ENCODE data around the gene XRCC5.
A peak's percentile ranks its signal among the peaks of the same experiment; 100 is the strongest.

Gene XRCC5

DNA sequence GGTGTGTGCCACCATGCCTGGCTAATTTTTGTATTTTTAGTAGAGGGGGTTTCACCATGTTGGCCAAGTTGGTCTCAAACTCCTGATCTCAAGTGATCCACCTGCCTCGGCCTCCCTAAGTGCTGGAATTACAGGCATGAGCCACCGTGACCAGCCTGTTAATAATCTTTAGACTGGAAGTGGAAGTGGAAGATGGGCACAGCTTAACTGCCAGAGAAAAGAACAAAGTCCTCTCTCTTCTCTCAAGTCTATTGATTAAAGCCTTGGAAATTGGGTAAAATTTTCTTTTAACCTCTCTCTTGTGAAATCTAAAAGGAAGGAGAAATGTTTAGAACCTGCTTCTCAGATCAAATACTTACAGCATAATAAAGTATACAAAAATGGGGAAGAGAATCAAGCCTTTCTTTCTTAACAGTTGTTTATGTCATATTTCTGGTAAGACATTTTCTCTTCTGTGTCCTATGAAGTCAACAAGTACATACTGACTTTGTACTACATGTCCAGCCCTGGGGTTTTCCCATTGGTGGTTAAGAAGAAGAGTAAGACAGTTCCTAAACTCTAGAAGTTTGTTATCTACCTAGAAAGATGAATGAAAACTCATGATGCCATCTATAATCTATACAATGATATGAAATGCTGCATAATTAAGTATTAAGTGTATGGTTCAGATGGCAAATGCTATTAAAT, 22.8 kb upstream of the XRCC5 start:
- DNase-seq = no peak

DNA sequence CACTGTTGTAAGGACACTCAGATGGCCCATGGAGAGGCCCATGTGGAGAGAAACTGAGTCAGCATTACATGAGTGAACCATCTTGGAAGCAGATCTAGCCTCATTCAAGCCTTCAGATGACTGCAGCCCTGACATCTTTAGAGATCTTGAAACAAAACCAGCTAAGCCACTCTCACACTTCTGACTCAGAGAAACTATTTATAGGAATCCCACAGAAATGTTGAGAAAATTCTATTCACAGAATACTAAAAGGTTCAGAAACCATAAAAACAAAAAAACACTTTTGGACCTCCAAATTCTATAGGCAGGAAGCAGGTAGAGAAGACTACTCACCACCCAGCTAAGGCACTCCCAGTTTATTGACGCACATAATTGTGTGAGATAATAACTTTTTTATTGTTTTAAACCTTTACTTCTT, 18.8 kb upstream of the XRCC5 start:
- no peak for DNase-seq

DNA sequence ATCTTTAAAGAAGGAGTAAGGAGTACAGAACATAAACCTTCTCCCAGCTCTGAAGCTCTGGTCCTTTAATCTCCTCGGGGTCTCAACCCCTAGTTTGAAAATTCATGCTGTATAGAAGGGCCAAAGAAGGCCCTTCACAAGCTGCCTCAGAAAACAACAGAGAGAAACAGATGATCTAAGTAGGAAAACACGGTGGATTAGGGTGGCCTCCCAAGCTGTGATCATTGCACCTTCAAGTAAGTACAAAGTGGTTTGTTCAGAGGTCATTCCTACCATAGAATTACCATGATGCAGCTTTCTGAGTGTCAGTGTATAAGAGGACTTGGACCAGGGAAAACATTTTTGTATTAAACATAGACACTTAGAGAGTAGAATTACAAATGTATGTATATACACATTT, 16.5 kb upstream of the XRCC5 start:
- no peak for DNase-seq

DNA sequence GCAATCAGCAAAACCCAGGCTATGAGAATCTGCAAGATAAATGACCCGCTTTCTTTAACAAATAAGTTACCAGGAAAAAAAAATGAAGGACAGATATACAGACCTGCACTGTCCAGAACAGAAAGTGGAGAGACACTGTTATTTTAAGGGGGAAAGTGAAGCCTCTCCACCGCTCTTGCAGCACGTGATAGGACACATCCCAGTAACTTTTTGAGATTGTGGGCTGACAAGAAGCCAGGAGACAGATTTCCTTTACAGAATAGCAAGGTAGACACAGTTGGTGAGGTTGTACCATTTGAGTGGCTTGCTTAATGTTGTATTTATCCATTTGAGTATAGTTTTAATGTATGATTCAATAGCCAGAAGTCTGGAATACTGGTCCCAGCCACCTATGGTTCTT, 14.4 kb upstream of the XRCC5 start:
- DNase-seq = no peak

DNA sequence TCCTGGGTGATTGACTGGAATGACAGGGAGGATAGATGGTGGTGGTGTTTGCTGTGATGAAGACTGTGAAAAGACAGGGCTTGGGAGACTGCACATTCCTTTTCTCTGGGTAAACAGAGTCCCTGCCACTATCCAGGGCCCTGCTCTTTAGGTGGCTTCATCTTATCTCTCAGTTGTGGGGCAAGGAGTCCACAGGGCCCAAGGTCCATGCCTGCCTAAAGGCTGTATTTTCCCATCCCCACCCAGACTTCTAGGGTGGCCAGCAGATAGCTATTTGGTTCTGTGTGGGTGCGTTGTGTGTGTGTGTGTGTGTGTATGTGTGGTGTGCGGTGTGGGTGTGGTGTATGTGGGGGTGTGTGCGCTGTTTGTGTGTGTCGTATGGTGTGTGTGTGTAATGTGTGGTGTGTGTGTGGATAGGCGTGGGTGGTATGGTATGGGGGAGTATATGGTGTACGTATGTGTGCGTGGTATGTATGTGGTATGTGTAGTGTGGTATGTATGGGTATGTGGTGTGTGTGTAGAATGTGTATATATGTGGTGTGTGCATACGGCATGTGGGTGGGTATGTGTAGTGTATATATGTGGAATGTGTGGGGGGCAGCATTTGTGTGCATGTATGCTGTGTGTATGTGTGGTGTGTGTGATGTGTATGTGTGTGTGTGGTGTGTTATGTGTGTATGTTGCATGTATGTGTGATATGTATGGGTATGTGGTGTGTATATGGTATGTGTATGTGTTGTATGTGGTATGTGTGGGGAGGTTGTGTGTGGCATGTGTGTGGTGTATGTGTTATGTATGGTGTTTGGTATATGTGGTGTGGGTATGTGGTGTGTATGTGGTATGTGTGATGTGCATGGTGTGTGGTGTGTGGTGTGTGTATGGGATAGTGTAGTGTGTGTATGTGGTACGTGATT, 10.5 kb upstream of the XRCC5 start:
- DNase-seq = no peak

DNA sequence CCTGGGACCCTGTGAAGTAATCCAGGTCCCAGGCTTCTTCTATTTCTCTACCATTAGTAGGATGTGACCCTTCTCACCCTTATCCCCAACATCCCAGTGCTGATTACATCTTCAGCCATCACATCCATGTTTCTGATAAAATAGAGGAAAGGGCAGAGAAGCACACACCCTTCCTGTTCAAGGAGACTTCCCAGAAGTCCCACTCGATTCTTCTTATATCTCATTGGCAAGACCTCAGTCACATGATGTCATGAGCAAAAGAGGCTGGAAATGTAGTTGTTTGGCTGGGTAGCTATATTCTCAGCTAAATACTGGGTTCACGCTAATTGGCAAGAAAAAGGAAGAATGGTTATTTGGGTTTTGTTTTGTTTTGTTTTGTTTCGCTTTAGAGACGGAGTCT, 8.0 kb upstream of the XRCC5 start:
- DNase-seq = no peak

DNA sequence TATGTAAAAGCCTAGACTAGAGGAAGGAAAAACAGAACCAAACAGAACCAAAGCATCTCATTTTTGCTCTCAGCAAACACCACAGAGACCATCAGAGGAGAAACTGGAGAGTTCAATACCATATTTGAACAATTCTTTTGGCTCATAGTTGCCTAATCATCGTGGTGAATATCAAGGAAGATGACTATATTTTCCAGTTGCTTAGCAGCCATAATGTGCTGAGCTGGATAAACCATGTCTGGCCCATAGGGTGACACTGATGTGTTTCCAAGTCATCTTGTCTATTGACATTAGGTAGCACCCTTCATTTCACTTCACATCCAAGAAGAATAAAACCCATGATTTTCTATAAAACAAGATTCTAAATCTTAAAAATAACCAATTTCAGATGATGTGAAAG, 5.9 kb upstream of the XRCC5 start:
- no peak for DNase-seq

DNA sequence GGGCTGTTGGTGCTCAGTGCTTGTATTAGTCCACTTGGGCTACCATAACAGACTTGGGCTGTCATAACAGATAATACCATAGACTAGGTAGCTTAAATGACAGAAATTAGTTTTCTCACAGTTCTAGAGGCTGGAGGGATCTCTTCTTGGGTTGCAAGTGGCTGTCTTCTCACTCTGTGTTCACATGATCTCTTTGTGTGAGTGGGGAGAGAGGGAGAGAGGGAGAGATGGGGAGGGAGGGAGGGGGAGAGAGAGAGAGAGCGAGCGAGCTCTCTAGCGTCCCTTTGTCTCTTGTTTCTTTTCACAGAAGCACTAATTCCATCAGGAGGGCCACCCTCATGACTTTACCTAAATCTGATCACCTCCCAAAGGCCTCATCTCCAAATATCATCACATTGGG, 4.5 kb upstream of the XRCC5 start:
- no peak for DNase-seq

DNA sequence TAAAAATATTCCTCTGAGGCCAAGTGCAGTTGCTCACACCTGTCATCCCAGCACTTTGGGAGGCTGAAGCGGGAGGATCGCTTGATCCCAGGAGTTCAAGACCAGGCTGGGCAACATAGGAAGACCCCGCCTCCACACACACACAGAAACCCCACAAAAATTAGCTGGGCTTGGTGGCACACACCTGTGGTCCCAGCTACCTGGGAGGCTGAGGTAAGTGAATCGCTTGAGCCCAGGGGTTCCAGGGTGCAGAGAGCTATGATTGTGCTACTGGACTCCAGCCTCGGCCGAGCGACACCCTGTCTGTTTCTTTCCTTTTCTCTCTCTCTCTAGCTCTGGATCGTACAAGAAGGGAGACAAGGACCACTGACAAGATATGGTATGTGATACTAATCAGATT, 1.8 kb upstream of the XRCC5 start:
- DNase-seq = no peak

DNA sequence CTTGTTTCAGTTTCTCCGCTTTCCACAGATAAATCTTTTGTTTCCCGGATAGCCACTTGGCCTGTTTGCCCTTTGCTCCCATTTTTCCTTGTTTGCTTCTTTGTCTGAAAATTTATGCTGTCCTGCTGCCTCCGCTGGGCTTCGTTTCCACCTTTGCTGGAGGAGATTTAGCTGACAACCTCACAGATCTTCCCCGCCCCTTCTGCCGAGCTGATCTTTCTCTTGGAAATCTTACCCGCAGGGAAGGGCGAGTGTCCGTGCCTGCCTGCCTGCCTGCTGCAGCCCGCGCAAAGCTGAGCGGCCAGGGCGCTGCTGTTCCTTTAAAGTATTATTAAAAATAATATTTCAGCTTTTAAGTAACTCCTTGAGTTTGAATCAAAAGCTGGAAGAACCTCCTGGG, 1.4 kb upstream of the XRCC5 start:
- no peak for DNase-seq

DNA sequence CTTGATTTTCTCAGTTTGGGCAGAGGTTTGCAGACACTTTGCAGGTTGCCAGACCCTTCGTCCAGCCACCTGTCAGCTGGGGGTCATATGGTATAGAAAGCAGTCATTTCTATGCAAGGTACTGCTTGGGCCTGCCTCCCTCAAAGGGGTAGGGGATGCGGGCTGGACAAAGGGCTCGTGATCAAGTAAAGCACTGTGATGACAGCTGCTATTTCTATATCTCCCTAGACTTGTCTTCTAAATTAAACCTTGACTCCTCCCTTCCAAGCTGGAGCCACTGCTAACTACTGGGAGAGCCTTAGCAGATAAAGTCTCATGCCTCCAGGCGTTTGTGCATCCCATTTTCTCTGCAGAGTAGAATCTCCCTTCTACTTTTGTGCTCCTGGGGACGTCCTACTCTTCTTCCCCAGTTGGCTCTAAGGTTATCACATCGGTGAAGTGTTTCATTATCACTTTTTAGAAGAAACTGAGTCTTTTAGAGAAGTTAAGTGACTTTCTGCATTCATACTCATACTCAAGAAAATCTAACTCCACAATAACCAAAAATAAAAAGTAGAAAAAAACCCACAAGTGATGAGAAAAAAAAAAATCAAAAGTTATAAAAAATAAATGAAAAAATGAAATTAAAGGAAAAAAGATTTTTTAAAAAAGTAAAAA, 710 bp upstream of the XRCC5 start:
- no peak for DNase-seq

DNA sequence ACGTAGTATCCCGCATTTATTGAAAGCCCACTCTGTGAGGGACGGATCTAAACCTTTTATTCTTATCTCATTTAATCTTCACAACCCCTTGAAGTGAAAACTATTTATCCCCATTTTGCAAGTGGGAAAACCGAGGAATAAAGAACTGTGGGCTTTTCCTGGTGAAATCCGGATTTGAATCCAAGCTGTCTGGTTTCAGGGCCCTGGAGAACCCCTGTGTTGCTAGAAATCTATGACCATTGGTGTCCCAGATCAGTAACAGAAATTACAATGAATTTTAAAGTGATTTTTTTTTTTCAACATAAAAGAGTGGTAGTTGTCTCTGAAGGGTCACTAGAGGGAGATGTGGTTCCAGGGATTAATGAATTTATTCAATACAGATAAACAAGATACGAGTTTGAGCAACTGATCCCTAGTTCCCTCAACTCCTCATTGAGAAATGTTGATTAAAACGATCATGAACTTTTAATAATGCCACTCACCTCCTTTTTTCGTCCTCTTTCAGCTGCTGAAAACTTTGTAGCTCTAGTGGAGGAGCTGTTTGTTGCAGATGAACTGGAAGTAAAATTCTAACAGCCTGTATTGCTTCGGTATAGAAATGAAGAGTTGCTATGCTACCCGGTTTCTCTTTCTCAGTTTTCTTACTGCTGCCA, 940 bp downstream of the XRCC5 start:
- no peak for DNase-seq

DNA sequence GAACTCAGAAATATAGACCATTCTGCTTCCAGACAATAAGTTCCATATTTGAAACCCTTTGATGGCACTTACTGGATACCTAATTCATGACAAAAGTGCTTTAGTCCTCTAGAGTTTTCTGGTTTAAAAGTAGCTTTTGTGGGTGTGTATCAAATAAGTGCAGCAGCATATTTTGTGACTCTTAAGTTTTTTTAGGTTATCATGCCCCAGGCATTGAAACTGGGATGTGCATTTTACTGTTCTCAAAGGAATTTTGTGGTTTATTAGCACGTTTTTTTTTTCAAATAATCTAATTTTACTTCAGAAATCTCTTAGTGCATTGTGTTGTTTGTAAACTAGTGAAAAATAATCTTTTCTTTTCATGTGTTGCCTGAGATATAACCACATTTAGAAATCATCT, 1.5 kb downstream of the XRCC5 start:
- DNase-seq = no peak

DNA sequence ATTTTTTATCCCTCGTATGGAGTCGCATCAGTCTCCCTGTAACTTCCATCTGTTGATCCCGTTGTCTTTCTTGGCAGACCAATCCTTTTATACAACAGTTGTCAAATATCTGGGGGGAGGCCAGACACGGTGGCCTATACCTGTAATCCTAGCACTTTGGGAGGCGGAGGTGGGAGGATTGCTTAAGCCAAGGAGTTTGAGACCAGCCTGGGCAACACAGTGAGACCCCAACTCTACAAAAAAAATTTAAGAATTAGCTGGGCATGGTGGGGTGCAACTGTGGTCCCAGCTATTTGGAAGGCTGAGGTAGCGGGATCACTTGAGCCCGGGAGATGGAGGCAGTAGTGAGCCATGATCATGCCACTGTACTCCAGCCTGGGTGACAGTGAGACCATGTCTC, 2.0 kb downstream of the XRCC5 start:
- no peak for DNase-seq

DNA sequence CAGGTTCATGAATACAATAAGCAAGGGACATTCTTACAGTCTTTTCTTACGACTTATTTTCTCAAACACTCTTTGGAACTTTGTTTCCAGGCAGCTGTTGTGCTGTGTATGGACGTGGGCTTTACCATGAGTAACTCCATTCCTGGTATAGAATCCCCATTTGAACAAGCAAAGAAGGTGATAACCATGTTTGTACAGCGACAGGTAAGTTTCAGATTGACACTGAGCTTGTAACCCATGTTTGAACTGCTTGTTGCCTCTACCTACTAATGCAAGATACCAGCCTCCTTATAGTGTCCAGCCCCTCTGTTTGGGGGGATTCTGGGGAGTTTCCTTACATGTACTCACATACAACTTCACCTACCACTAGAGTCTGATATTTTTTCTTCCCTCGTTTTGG, 3.8 kb downstream of the XRCC5 start:
- DNase-seq = no peak

DNA sequence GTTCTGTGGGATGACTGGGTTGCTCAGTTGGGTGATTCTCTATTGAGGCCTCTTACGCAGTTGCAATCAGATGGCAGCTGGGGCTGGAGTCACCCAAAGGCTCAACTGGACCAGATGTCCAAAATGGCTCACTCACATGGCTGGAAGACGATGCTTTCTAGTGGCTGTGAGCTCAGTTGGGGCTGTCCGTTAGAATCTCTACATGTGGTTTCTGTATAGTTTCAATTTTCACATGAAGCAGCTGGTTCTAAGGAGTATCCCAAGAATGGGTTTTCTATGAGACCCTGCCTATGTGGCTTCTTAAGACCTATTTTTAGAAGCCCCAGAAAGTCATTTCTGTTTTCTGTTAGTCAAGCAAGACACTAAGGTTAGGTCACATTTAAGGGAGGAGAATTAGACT, 4.4 kb downstream of the XRCC5 start:
- DNase-seq = no peak

DNA sequence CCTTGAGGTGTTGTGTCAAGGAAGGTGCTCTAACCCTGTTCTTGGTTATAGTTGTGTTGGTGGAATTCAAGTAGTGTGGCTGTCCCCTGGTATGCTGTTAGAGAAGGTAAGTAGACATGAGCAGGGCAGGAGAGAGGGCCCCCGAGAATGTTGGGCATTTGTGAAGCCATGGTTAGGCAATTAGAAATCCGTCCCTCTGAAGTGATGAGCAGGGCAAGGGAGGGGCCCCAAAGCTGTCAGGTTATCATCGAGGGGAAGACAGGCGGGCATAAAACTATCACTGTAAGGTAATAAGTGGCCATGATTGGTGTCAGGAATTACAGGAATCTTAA, 5.2 kb downstream of the XRCC5 start:
- no peak for DNase-seq

DNA sequence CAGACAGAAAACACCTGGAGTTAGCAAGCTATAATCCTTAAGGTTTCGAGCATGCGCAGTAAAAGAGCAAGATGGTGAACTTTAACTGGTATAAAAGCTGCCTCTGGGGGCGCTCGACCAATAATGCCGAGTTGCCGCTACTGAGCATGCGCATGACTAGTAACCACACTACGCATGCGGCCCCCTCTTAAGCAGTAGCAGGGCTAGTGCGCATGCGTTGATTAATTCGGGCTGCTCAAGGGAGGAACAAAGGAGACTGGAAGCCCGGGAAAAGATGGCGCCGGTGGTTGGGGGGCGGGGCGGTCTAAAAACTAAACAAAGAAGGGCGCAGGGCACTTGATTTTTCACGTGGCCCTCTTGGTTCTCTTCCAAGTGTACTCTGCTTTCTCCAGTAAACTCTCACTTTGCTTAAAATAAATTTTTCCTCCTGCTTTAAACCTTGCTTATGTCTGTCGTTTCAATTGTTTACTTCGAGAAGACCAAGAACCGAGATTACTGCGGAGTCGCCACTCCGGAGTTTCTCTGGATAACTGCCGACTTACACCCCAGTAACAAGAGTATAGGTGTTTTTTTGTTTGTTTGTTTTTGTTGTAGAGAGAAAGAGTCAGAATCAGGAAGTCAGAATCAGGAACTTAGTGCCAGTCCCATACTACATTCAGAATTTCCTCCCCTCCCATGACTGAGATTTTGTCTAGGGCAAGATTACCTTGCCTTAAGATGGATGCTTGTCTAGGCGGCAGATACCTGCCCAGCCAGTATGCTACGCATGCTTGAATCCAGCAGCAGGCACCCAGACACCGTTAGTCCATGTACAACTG, 5.8 kb downstream of the XRCC5 start:
- DNase-seq = peak; percentile 95 to 97

DNA sequence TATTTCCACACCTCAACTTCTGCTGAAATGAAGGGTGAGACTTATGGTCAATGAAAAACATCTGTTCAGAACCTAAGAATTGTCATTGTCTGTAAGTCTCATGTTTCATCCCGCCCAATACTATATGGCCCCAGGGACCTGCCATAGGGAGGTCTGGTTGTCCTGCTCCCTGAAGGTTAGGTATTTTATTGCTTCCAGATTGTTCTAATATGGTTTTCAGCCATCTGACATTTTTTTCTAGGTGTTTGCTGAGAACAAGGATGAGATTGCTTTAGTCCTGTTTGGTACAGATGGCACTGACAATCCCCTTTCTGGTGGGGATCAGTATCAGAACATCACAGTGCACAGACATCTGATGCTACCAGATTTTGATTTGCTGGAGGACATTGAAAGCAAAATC, 7.3 kb downstream of the XRCC5 start:
- DNase-seq = no peak

DNA sequence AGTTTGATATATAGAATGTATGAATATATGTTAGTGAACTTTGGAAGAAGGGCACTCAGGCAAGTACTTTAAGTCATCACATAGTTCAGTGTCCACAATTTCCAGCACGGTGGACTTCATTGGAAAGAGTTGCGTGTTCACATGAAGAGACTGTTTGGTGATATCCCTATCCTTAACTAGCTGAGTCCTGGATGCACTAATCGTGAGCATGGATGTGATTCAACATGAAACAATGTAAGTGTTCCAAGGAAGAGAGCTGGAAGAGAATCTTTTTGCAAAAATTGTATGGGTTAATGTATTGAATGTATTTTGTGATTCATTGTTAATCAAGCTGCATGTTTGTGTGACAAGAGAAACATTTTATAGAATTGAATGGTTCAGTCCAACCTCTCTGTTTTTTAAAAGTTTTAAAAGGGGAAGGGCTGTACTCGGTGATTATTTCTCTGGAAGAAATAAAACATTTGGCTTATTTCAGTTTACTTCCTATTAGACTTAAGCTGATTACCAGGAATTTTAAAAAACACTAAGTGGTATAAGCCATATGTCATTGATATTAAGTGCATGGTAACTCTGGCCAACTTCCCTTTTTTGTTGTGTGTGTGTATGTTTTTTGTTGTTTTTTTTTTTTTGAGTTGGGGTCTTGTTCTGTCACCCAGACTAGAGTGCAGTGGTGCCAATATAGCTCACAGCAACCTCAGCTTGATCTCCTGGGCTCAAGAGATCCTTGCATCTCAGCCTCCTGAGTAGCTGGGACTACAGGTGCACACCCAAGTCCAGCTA, 8.6 kb downstream of the XRCC5 start:
- DNase-seq = no peak

DNA sequence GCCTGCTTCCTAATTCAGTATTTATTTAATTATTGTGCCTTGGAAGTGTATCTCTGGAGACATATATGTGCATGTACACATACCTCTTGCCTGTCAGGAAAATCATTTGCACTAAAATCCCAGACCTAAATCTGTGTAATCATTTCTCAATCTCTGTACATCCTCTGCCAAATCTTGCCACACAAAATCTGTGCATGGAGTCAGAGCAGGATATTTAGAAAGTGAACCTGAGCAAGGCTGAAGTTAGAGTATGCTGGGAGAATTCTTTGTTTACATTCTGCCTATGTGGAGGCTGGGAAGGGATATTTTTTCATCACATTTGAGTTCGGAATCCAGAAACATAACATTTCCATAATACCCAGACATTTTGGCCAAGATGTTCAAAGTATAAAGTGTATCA, 9.3 kb downstream of the XRCC5 start:
- DNase-seq = no peak

DNA sequence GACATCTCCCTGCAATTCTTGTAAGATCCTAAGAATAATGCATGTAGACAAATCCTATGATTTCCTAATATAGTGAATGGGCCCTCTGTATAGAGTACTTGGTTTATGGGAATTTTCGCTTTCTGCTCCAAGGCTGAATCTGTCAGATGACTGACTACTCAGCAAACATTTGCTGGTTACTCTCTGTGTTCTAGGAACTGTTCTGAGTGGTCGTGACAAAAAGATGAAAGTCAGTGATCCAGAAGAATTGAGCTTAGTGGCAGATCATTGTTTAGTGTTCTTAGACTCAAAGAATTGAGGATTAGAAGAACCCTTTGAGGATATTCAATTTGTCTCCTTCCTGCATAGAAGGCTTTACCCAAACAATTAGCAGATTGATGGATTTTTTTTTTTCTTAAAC, 10.0 kb downstream of the XRCC5 start:
- DNase-seq = no peak

Measured in activated CD4-positive, alpha-beta T cell treated with anti-CD3 and anti-CD28 coated beads, Interleukin-2, amount 50 U/mL, for 4 hours (primary cell).